PC-9 (cell line): ENCODE results near the gene MAP3K4.

Experiments used
- CTCF ChIP-seq: fragments of 200-600 bp; sonication (generic); conservative IDR thresholded peaks from 2 replicates; pipeline ENCODE4 v1.6.1; 2017; ENCODE audit warnings: mixed run types, antibody characterized with exemption, mild to moderate bottlenecking, moderate library complexity
- EZH2 ChIP-seq: fragments of 200-600 bp; sonication (generic); IDR thresholded peaks from 2 replicates; pipeline ENCODE4 v1.8.0; 2017; ENCODE audit warnings: antibody characterized with exemption, low read depth

- TF ChIP-seq CTCF (no peak), EZH2 (no peak)
Measured at GRCh38 chr6:161001421-161001820, 9.9 kb downstream of the MAP3K4 start.
